MM.1S (cell line): ENCODE results near the gene OR52D1.

Source experiments
- DNase-seq: peaks from one replicate; pipeline ENCODE4 v3.0.0-alpha.2; 2015
- H2AFZ ChIP-seq: fragments of 300-600 bp; sonication (generic); 2 replicates; pipeline ENCODE4 v1.6.0; 2016; ENCODE audit warnings: antibody characterized with exemption, low read length
- H3F3A ChIP-seq: fragments of 300-600 bp; sonication (generic); 2 replicates; pipeline ENCODE4 v1.6.1; 2016; ENCODE audit warnings: mild to moderate bottlenecking, antibody characterized with exemption, low read length, moderate library complexity, mixed read lengths; ENCODE audit not compliant: insufficient read depth
- H3K27ac ChIP-seq: fragments of 300-600 bp; sonication (generic); 2 replicates; pipeline ENCODE4 v1.5.1; 2016; ENCODE audit warnings: mild to moderate bottlenecking, low read length
- H3K27me3 ChIP-seq: fragments of 300-600 bp; sonication (generic); replicated peaks from 2 replicates; pipeline ENCODE4 v1.6.0; 2016; ENCODE audit warnings: low read length; ENCODE audit not compliant: insufficient read depth
- H3K36me3 ChIP-seq: fragments of 300-600 bp; sonication (generic); replicated peaks from 2 replicates; pipeline ENCODE4 v1.6.1; 2016; ENCODE audit warnings: mild to moderate bottlenecking, low read length, mixed read lengths; ENCODE audit not compliant: insufficient read depth
- H3K4me1 ChIP-seq: fragments of 300-600 bp; sonication (generic); 2 replicates; pipeline ENCODE4 v1.6.1; 2016; ENCODE audit warnings: low read length, mixed read lengths
- H3K4me2 ChIP-seq: fragments of 300-600 bp; sonication (generic); 2 replicates; pipeline ENCODE4 v1.6.0; 2016; ENCODE audit warnings: low read depth, low read length
- H3K4me3 ChIP-seq: fragments of 300-600 bp; sonication (generic); 2 replicates; pipeline ENCODE4 v1.5.1; 2016; ENCODE audit warnings: low read length, mixed read lengths
- H3K79me2 ChIP-seq: fragments of 300-600 bp; sonication (generic); 2 replicates; pipeline ENCODE4 v1.6.1; 2016; ENCODE audit warnings: mixed run types, low read length, mixed read lengths
- H3K9ac ChIP-seq: fragments of 300-600 bp; sonication (generic); 2 replicates; pipeline ENCODE4 v1.6.1; 2016; ENCODE audit warnings: low read length, mixed read lengths
- H3K9me2 ChIP-seq: fragments of 300-600 bp; sonication (generic); replicated peaks from 2 replicates; pipeline ENCODE4 v1.6.1; 2016; ENCODE audit warnings: mild to moderate bottlenecking, low read length, mixed read lengths; ENCODE audit not compliant: insufficient read depth
- H3K9me3 ChIP-seq: fragments of 300-600 bp; sonication (generic); replicated peaks from 2 replicates; pipeline ENCODE4 v1.6.1; 2016; ENCODE audit warnings: mild to moderate bottlenecking, low read length, mixed read lengths; ENCODE audit not compliant: insufficient read depth
- H4K20me1 ChIP-seq: fragments of 300-600 bp; sonication (generic); 2 replicates; pipeline ENCODE4 v1.6.1; 2016; ENCODE audit warnings: mild to moderate bottlenecking, low read length, moderate library complexity, mixed read lengths; ENCODE audit not compliant: insufficient read depth
- CTCF ChIP-seq: fragments of 300-600 bp; sonication (generic); IDR thresholded peaks from 2 replicates; pipeline ENCODE4 v1.5.1; 2016; ENCODE audit warnings: antibody characterized with exemption, low read length, mixed read lengths
- EZH2 ChIP-seq: fragments of 300-600 bp; sonication (generic); optimal IDR thresholded peaks from 2 replicates; pipeline ENCODE3; 2017; ENCODE audit warnings: low read depth, mild to moderate bottlenecking, antibody characterized with exemption, low read length, mixed read lengths
- EZH2phosphoT487 ChIP-seq: fragments of 300-600 bp; sonication (generic); IDR thresholded peaks from 2 replicates; pipeline ENCODE4 v1.6.1; 2018; ENCODE audit warnings: antibody characterized with exemption, low read length

The OR52D1 gene

GRCh38 chr11:5505363-5506048, 17.0 kb downstream of the OR52D1 start:
- Histone ChIP-seq H3K4me1 (no peaks in the 10 kb centered on the region), H3K27me3 (no peaks in the 10 kb centered on the region), H3K4me3 (no peak overlapping the region), H3F3A (no peaks in the 10 kb centered on the region), H3K9me3 (no peaks in the 10 kb centered on the region), H4K20me1 (no peaks in the 10 kb centered on the region), H2AFZ (no peak overlapping the region), H3K4me2 (no peak overlapping the region), H3K9me2 (no peaks in the 10 kb centered on the region), H3K27ac (no peak overlapping the region), H3K36me3 (no peaks in the 10 kb centered on the region), H3K79me2 (no peaks in the 10 kb centered on the region), H3K9ac (no peak overlapping the region)
- no peak for DNase-seq
- no peak for TF ChIP-seq CTCF

GRCh38 chr11:5507177-5507932, 18.9 kb downstream of the OR52D1 start:
- TF ChIP-seq EZH2 (no peak), EZH2phosphoT487 (no peak), CTCF (no peak)
- H3K4me3 ChIP-seq: no peak overlapping the region
- no peaks in the 10 kb centered on the region for H3K4me1 ChIP-seq
- no peaks in the 10 kb centered on the region for H4K20me1 ChIP-seq
- no peaks in the 10 kb centered on the region for H3F3A ChIP-seq
- H3K4me2 ChIP-seq: no peak overlapping the region
- no peaks in the 10 kb centered on the region for H3K9me3 ChIP-seq
- H3K36me3 ChIP-seq: no peaks in the 10 kb centered on the region
- no peaks in the 10 kb centered on the region for H3K27me3 ChIP-seq
- no peaks in the 10 kb centered on the region for H3K9me2 ChIP-seq
- H2AFZ ChIP-seq: no peak overlapping the region
- no peak overlapping the region for H3K27ac ChIP-seq
- H3K79me2 ChIP-seq: no peaks in the 10 kb centered on the region
- no peak for DNase-seq
- H3K9ac ChIP-seq: no peak overlapping the region

GRCh38 chr11:5507933-5508305, 19.4 kb downstream of the OR52D1 start:
- Histone ChIP-seq H3K9me3 (no peaks in the 10 kb centered on the region), H3K4me3 (no peak overlapping the region), H3F3A (no peaks in the 10 kb centered on the region), H3K27ac (no peak overlapping the region), H3K4me1 (no peaks in the 10 kb centered on the region), H3K9ac (no peak overlapping the region), H3K79me2 (no peaks in the 10 kb centered on the region), H3K36me3 (no peaks in the 10 kb centered on the region), H3K4me2 (no peak overlapping the region), H3K27me3 (no peaks in the 10 kb centered on the region), H4K20me1 (no peaks in the 10 kb centered on the region), H3K9me2 (no peaks in the 10 kb centered on the region), H2AFZ (no peak overlapping the region)
- no peak for TF ChIP-seq EZH2phosphoT487
- no peak for TF ChIP-seq EZH2
- no peak for TF ChIP-seq CTCF
- no peak for DNase-seq
